H1 (cell line): ENCODE results near the gene FCHO1.

ENCODE experiments used
- EZH2 ChIP-seq: fragments of 200-600 bp; sonication (generic); IDR thresholded peaks from 2 replicates; pipeline ENCODE4 v1.7.1; 2012; ENCODE audit warnings: low read depth, mild to moderate bottlenecking, moderate library complexity, low read length, inconsistent platforms; ENCODE audit not compliant: severe bottlenecking
- GABPA ChIP-seq: IDR thresholded peaks from 2 replicates; pipeline ENCODE4 v1.6.1; 2011; ENCODE audit warnings: mild to moderate bottlenecking, low read length, moderate library complexity, borderline replicate concordance; ENCODE audit not compliant: insufficient read depth
- GTF2F1 ChIP-seq: IDR thresholded peaks from 2 replicates; pipeline ENCODE4 v1.6.1; 2012; ENCODE audit warnings: low read depth, low read length, improper control_type of control experiment, borderline replicate concordance
- JUN ChIP-seq: IDR thresholded peaks from 2 replicates; pipeline ENCODE4 v1.6.1; 2011; ENCODE audit warnings: low read depth, mild to moderate bottlenecking, improper control_type of control experiment, low read length
- JUND ChIP-seq: IDR thresholded peaks from 2 replicates; pipeline ENCODE4 v1.6.1; 2011; ENCODE audit warnings: mild to moderate bottlenecking, improper control_type of control experiment, low read length
- NRF1 ChIP-seq: IDR thresholded peaks from 2 replicates; pipeline ENCODE4 v1.6.1; 2011; ENCODE audit warnings: mild to moderate bottlenecking, low read depth, low read length, improper control_type of control experiment
- POLR2A ChIP-seq, 2 experiments: IDR thresholded peaks; 1 replicate in 1 of 2; 2 replicates in 1 of 2; pipeline ENCODE4 v1.6.1; 2011; ENCODE audit warnings: low read depth in 2 of 2, low read length in 2 of 2, mild to moderate bottlenecking in 2 of 2; ENCODE audit errors: control extremely low read depth in 1 of 2
- POU5F1 ChIP-seq: IDR thresholded peaks from 2 replicates; pipeline ENCODE4 v1.6.1; 2011; ENCODE audit warnings: low read depth, mild to moderate bottlenecking, low read length, moderate library complexity
- TAF1 ChIP-seq: IDR thresholded peaks from 2 replicates; pipeline ENCODE4 v1.6.1; 2011; ENCODE audit warnings: mild to moderate bottlenecking, low read depth, low read length
- TF ChIP-seq, protein P1 (sequence below): IDR thresholded peaks from 2 replicates; pipeline ENCODE4 v1.6.1; 2012; ENCODE audit warnings: low read length, inconsistent platforms
- TF ChIP-seq, protein P2 (sequence below): IDR thresholded peaks from 2 replicates; pipeline ENCODE4 v1.6.1; 2011; ENCODE audit warnings: low read length, improper control_type of control experiment
- TF ChIP-seq, protein P3 (sequence below), 3 experiments: IDR thresholded peaks; 1 replicate in 2 of 3; 2 replicates in 1 of 3; pipeline versions ENCODE4 v1.5.1 to v1.6.1; 2011; ENCODE audit warnings: low read length in 3 of 3, mild to moderate bottlenecking in 3 of 3, inconsistent platforms in 2 of 3, low read depth in 1 of 3, moderate library complexity in 1 of 3; ENCODE audit not compliant: insufficient read depth in 1 of 3; ENCODE audit errors: control extremely low read depth in 1 of 3

- TF ChIP-seq, protein P1, sequence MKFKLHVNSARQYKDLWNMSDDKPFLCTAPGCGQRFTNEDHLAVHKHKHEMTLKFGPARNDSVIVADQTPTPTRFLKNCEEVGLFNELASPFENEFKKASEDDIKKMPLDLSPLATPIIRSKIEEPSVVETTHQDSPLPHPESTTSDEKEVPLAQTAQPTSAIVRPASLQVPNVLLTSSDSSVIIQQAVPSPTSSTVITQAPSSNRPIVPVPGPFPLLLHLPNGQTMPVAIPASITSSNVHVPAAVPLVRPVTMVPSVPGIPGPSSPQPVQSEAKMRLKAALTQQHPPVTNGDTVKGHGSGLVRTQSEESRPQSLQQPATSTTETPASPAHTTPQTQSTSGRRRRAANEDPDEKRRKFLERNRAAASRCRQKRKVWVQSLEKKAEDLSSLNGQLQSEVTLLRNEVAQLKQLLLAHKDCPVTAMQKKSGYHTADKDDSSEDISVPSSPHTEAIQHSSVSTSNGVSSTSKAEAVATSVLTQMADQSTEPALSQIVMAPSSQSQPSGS: no peak
- TF ChIP-seq GABPA (no peak), EZH2 (no peak), JUND (no peak), POLR2A (IDR thresholded peaks at IDR 0.05; ENCODE audit: control extremely low read depth in 1 of 2, low read depth in 2 of 2, low read length in 2 of 2) (no peak), JUN (no peak), NRF1 (no peak), TAF1 (no peak), POU5F1 (no peak), GTF2F1 (no peak)
- TF ChIP-seq, protein P2, sequence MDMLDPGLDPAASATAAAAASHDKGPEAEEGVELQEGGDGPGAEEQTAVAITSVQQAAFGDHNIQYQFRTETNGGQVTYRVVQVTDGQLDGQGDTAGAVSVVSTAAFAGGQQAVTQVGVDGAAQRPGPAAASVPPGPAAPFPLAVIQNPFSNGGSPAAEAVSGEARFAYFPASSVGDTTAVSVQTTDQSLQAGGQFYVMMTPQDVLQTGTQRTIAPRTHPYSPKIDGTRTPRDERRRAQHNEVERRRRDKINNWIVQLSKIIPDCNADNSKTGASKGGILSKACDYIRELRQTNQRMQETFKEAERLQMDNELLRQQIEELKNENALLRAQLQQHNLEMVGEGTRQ: no peak
- TF ChIP-seq, protein P3, sequence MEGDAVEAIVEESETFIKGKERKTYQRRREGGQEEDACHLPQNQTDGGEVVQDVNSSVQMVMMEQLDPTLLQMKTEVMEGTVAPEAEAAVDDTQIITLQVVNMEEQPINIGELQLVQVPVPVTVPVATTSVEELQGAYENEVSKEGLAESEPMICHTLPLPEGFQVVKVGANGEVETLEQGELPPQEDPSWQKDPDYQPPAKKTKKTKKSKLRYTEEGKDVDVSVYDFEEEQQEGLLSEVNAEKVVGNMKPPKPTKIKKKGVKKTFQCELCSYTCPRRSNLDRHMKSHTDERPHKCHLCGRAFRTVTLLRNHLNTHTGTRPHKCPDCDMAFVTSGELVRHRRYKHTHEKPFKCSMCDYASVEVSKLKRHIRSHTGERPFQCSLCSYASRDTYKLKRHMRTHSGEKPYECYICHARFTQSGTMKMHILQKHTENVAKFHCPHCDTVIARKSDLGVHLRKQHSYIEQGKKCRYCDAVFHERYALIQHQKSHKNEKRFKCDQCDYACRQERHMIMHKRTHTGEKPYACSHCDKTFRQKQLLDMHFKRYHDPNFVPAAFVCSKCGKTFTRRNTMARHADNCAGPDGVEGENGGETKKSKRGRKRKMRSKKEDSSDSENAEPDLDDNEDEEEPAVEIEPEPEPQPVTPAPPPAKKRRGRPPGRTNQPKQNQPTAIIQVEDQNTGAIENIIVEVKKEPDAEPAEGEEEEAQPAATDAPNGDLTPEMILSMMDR (IDR thresholded peaks at IDR 0.05; ENCODE audit: control extremely low read depth in 1 of 3, insufficient read depth in 1 of 3, low read depth in 1 of 3, low read length in 3 of 3): no peak
These were observed 13.1 kb downstream of the FCHO1 start for GRCh38 chr19:17764348-17764747.
